T-helper 1 cell (primary cell): ENCODE data around the gene KLF1.
"Not testable (repeated sequence)": the region's sequence is repeated elsewhere in the genome, so short reads cannot be mapped to it uniquely, and the experiment has no call there.

ENCODE experiments used
- DNase-seq, 5 donors: peaks; one replicate each; pipeline ENCODE4 v3.0.0-alpha.2; 2012 to 2020
- total RNA-seq, 4 donors: gene quantifications; one replicate each; lab custom pipeline; 2026; lab: John Stamatoyannopoulos, UW

KLF1 gene
- total RNA-seq = 0 to 0.27 (median 0.08) reads per million in 4 donors

DNA sequence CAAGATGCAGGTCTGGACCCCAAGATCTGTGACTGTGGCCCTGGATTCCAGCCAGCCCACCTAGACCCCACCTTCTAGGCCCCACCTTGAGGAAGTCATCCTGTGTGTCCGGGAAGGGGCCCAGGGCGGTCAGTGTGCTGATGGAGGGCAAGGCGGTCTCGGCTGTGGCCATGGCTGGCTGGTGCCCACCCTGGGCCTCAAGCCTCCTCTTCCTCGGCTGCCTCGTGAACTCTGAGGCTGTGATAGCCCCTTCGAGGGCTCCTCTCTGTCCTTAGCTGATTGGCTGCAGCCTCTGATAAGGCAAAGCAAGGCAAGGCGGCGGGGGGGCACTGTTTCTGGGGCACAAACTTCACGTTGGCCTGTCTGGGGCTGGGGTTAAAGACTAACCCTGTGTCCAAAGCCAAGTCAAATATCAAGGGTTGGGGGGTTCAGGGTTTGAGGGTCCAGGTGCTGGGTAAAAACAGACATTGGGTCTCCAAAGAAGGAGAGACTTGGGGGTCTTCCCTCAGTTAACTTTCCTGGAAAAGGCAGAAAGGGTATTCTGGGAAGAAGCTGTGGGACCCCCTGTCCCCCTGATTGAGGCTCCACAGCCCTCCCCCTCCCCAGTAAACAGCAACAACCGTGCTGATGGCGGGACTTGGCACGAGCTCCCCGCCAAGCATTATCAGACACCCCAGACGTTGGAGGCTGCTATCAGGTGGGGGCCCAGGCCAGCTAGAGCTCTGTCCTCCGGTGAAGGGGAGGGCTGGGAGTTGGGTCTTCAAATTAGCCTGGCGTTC lies at the start of gene KLF1:
TSS of gene KLF1 (minus strand) at position 233 of the 779 bp plus-strand sequence. CDS start at position 172, 61 bp downstream.
- no peak for DNase-seq

GRCh38 chr19:12936582-12936981 lies 49.6 kb upstream of the KLF1 start:
- no peak for DNase-seq

GRCh38 chr19:12935071-12935470 lies 48.1 kb upstream of the KLF1 start:
- no peak for DNase-seq

DNA sequence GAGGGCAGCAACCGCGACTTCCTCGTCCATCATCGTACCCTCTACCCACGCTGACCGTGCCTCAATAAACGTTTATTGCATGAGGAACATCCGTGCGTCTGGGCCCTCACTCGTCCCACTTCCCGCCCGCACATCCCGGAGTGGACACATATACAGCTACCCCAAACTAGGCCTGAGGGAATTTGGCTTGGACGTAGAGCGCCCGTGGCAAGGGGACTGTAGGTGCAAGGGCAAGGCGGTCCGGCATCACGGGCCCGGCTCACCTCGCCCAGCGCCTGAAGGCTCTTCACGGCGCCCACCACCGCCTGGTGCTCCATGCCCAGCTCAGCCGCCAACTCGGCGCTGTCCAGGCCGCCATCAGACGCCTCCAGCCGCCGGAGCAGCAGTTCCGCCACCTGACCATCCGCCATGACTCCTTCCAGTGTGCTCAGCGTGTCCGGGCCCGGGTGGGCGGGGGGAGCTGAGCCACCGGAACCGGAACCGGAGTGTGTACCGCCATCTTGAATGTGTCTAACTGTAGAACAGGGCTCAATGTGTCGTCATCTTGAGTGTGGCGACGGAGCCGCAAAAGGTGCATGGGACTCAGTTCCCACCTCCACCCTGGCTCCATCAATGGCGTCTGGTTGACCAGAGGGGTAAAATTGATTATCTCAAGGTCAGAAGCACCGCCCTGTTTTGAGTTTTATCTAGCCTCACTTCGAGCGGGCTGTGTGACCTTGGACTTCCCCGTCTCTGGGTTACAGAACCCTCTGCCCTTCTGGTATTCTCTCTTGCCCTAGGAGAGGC lies 46.5 kb upstream of the KLF1 start, which contains the start of gene FARSA:
TSS of gene FARSA (minus strand) at position 425 of the 786 bp plus-strand sequence. CDS start at position 410, 15 bp downstream.
- DNase-seq = peak; percentile 78 to 90 (median 84)

- DNase-seq = no peak
Measured at GRCh38 chr19:12932392-12933286, 45.6 kb upstream of the KLF1 start.

DNA sequence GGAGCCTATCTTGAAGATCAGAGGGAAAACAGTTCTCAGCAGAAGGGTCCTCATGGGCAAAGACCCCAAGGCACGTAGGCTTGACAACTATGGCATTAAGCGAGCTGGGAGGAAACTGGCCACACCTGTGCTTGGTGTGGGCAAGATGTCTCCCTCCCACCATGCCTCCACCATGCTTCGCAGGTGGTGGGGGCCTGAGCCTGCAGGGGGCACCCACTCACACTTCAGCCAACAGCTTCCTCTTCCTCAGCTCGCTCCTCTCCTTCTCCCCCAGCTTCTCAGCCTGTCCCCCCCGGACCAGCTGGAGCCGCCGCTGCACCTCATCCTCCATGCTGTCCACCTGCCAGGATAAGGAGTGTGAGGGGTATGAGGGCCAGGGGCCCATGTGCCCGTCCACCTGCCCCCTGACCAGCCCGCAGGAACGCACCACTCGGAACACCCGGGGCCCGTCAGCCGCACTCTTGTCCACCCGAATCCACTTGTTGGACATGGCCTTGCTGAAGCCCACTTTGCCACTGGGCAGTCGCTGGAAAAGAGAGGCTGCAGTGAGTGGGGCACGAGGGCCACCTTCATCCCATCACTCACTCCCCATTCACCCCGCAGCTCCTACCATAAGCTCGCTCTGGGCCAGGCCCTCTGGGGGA lies 43.1 kb upstream of the KLF1 start:
- DNase-seq = no peak

DNA sequence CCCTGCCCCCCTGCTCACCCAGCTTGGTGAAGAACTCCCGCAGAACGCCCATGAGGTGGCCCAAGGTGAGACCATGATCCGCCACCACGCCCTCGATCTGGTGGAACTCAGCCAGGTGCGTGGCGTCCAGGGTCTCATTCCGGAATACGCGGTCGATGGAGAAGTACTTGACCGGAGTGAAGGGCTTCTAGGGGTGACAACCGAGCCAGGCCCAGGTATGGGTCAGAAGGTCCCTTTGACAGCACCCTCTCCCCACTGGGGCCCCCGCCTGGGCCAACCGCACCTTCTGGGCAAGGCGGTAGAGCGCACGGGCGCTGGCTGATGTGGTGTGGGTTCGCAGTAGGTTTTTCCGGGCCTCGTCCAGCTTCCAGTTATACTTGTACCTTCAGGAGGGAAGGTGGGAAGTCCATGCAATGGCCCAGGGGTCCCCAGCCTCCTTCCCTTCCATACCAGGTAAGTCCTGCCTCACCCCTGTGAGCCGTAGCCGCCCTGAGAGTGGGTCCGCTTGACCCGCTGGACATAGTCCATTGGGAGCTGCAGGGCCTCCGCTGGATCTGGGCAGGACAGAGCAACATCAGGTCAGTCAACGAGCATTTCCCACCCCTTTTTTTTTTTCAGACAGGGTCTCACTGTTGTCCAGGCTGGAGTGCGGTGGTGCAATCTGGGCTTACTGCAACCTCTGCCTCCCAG lies 37.8 kb upstream of the KLF1 start:
- DNase-seq = no peak

- DNase-seq = no peak
Measured at GRCh38 chr19:12922959-12923358, 36.0 kb upstream of the KLF1 start.

GRCh38 chr19:12921047-12921446 lies 34.0 kb upstream of the KLF1 start:
- no peak for DNase-seq

DNA sequence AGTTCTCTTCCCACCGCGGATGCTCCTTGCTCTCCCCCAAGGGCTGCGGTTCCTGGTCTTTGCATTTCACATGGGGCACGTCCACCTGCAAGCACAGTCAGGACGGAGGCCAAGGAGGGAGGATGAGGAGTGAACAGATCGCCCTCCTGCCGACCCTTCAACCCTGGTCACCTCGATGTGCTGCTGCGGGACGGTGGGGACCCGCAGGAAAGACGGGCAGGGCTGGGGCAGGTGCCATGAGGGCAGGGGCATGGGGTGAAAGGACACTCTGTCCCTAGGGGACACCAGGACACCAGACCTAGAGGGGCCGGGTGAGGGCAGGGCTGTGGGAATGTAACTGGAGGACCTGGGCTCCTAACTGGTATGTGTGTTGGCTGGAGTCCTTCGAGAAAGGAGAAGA lies 31.3 kb upstream of the KLF1 start:
- DNase-seq = no peak

DNA sequence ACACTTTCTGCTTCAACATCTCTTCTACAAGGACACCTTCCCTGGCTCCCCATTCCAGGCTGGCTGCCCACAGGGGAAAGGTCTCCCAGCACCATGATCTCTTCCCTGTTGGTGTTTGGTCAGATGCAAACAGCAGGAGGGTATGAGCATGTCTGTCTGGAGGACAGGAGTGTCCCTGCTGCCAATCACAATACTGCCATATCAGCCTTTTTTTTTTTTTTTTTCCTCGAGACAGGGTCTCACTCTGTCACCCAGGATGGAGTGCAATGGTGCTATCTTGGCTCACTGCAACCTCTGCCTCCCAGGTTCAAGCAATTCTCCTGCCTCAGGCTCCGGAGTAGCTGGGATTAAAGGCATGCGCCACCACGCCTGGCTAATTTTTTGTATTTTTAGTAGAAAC lies 28.9 kb upstream of the KLF1 start:
- DNase-seq = not testable (repeated sequence)

GRCh38 chr19:12913851-12914690 lies 27.1 kb upstream of the KLF1 start:
- peak in 3 of 5 donors; percentile 35 to 75 (median 41) for DNase-seq

DNA sequence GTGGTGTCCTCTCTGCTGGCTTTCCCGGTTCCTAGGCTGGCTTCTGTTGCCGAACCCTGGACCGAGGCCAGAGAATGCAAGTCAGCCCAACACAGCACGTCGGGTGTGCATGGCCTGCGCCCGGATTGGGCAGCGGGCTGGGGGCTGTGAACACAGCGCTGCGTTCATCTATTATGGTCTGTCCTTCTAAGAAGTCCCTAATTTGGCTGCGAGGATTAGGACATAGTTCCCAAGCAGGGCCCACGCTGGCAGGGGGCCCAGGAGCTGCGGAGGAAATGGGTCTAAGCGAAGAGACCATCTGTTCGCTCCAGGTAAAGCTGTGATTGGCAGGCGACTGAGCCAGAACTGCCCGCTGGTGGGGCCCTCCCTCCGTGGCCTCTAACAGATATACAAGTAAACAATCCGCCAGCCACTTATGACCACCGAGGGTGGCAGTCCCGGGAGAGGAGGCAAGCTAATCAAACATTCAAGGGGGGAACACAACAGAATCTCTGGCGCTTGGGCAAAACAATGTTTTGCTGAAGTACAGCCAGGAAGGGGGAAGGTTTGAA lies 26.1 kb upstream of the KLF1 start:
- DNase-seq = no peak

DNA sequence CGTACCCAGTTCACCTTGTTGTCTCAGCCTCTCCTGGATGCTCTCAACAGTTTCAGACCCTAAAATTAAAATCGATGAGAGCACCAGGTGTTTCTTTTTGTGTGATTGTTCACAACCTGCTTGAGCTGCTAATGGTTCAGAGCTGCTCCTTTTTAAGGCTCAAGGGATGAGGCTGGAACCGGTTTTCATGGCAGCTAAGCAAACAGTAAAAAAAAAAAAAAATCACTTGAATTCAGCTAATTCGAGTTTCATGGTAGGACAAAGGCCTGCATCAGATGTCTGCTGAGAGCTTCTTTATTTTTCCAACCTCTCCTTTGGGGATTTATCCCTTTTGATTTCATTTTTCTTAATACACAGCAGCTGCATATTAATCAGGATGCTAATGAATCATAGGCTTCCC lies 25.6 kb upstream of the KLF1 start:
- no peak for DNase-seq

GRCh38 chr19:12907166-12907565 lies 20.2 kb upstream of the KLF1 start:
- DNase-seq = no peak

GRCh38 chr19:12899891-12900518 lies 13.0 kb upstream of the KLF1 start:
- DNase-seq = peak in 1 of 5 donors; percentile 17

DNA sequence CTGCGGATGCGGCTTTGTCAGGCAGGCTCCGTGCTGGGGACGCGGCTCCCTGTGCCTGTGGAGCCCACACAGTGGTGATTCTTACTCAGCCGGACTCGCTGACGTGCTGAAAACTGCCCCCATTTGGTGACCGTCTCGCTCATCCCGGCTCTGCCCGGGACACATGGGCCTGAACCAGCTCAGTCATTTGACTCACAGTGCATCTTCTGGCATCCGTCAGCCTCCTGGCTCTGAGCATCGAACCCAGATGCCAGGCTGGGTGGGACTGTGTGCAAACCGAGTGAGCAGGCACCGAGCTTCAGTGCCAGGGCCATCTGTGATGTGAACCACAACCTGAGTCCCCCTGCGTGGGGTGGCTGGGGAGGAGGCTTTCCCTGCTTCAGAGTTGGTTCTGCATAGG lies 9.5 kb upstream of the KLF1 start:
- no peak for DNase-seq

GRCh38 chr19:12893582-12893981 lies 6.6 kb upstream of the KLF1 start:
- no peak for DNase-seq

- no peak for DNase-seq
Measured at GRCh38 chr19:12891553-12892021, 4.6 kb upstream of the KLF1 start.
